ENCODE measurements around the gene DDIT4L.
"Not testable (repeated sequence)": the region's sequence is repeated elsewhere in the genome, so short reads cannot be mapped to it uniquely, and the experiment has no call there.

Gene DDIT4L

GRCh38 chr4:100166297-100167039, 23.8 kb downstream of the DDIT4L start:
- DNase-seq (ENCODE audit: low read depth in 2 of 2) = no peak

GRCh38 chr4:100165809-100166208, 24.5 kb downstream of the DDIT4L start:
- DNase-seq (ENCODE audit: low read depth in 2 of 2) = no peak

- no peak for DNase-seq (ENCODE audit: low read depth in 2 of 2)
Measured at GRCh38 chr4:100164808-100165760, 25.2 kb downstream of the DDIT4L start.

GRCh38 chr4:100162027-100162685, 28.1 kb downstream of the DDIT4L start:
- DNase-seq (ENCODE audit: low read depth in 2 of 2) = no peak

GRCh38 chr4:100149190-100149589, 41.1 kb downstream of the DDIT4L start:
- DNase-seq (ENCODE audit: low read depth in 2 of 2) = no peak

GRCh38 chr4:100147684-100148083, 42.6 kb downstream of the DDIT4L start:
- no peak for DNase-seq (ENCODE audit: low read depth in 2 of 2)

GRCh38 chr4:100147198-100147597, 43.1 kb downstream of the DDIT4L start:
- no peak for DNase-seq (ENCODE audit: low read depth in 2 of 2)

- DNase-seq (ENCODE audit: low read depth in 2 of 2) = no peak
Measured at GRCh38 chr4:100146756-100147155, 43.5 kb downstream of the DDIT4L start.

- DNase-seq (ENCODE audit: low read depth in 2 of 2) = not testable (repeated sequence)
Measured at GRCh38 chr4:100137320-100137719, 52.9 kb downstream of the DDIT4L start.
